NCI-H2227 (cell line): Measurements from ENCODE around the gene ARRDC4.
"Not testable (repeated sequence)": the region's sequence is repeated elsewhere in the genome, so short reads cannot be mapped to it uniquely, and the experiment has no call there.

Experiments used
- DNase-seq: peaks from one replicate; lab custom pipeline; 2025; ENCODE audit not compliant: unreplicated experiment; lab: John Stamatoyannopoulos, UW

Gene ARRDC4

GRCh38 chr15:97966246-97966645 is 5.7 kb downstream of the ARRDC4 start:
- DNase-seq, result peak; percentile 59

GRCh38 chr15:97966924-97967620 is 6.6 kb downstream of the ARRDC4 start:
- no peak for DNase-seq

- DNase-seq, result no peak
These were observed 7.4 kb downstream of the ARRDC4 start for GRCh38 chr15:97967881-97968280.

GRCh38 chr15:97968380-97968779 is 7.9 kb downstream of the ARRDC4 start:
- no peak for DNase-seq

- no peak for DNase-seq
These were observed 11.9 kb downstream of the ARRDC4 start for GRCh38 chr15:97972366-97972765.

- no peak for DNase-seq
These were observed 15.6 kb downstream of the ARRDC4 start for GRCh38 chr15:97976129-97976528.

GRCh38 chr15:97976766-97977503 is 16.4 kb downstream of the ARRDC4 start:
- DNase-seq, result no peak

GRCh38 chr15:97977734-97978133 is 17.2 kb downstream of the ARRDC4 start:
- DNase-seq, result peak; percentile 43

- no peak for DNase-seq
These were observed 18.1 kb downstream of the ARRDC4 start for GRCh38 chr15:97978401-97979139.

GRCh38 chr15:97979140-97979520 is 18.6 kb downstream of the ARRDC4 start:
- no peak for DNase-seq

- no peak for DNase-seq
These were observed 20.6 kb downstream of the ARRDC4 start for GRCh38 chr15:97981058-97981457.

- no peak for DNase-seq
These were observed 21.3 kb downstream of the ARRDC4 start for GRCh38 chr15:97981758-97982157.

- DNase-seq, result no peak
These were observed 23.7 kb downstream of the ARRDC4 start for GRCh38 chr15:97984157-97984556.

GRCh38 chr15:97985979-97986378 is 25.5 kb downstream of the ARRDC4 start:
- DNase-seq, result not testable (repeated sequence)

GRCh38 chr15:97986781-97987180 is 26.3 kb downstream of the ARRDC4 start:
- DNase-seq, result no peak

GRCh38 chr15:97989299-97989698 is 28.8 kb downstream of the ARRDC4 start:
- DNase-seq, result no peak

- DNase-seq, result no peak
These were observed 31.6 kb downstream of the ARRDC4 start for GRCh38 chr15:97991972-97992541.

GRCh38 chr15:97992823-97993222 is 32.3 kb downstream of the ARRDC4 start:
- DNase-seq, result no peak

- DNase-seq, result no peak
These were observed 32.8 kb downstream of the ARRDC4 start for GRCh38 chr15:97993310-97993738.

- DNase-seq, result no peak
These were observed 33.7 kb downstream of the ARRDC4 start for GRCh38 chr15:97994236-97994635.

GRCh38 chr15:97995192-97995591 is 34.7 kb downstream of the ARRDC4 start:
- DNase-seq, result no peak
